Prostate gland (tissue), 2 donors: ENCODE results near the gene CDH13. TPM values are rescaled to one million over a fixed set of nuclear protein-coding genes. Genes with fewer than 3 reads are reported as not detected.

Experiments used
- DNase-seq: peaks from one replicate; pipeline ENCODE4 v3.0.0-alpha.2; 2019; ENCODE audit warnings: low spot score
- H3K27ac ChIP-seq, 2 donors: fragments of 200-600 bp; sonication (generic); 2 replicates each; pipeline ENCODE4 v1.5.1; 2017 to 2019
- H3K27me3 ChIP-seq: fragments of 200-600 bp; sonication (generic); replicated peaks from 2 replicates; pipeline ENCODE4 v1.5.1; 2019; ENCODE audit not compliant: insufficient read depth
- H3K36me3 ChIP-seq, 2 donors: fragments of 200-600 bp; sonication (generic); 1 replicate in 1 of 2; 2 replicates in 1 of 2; pipeline versions ENCODE4 v1.5.1 to v1.8.1; 2017 to 2019
- H3K4me1 ChIP-seq: fragments of 200-600 bp; sonication (generic); replicated peaks from 2 replicates; pipeline ENCODE4 v1.5.1; 2019
- H3K4me3 ChIP-seq, 2 donors: fragments of 200-600 bp; sonication (generic); 2 replicates each; pipeline ENCODE4 v1.5.1; 2017 to 2019
- H3K9me3 ChIP-seq: fragments of 200-600 bp; sonication (generic); 2 replicates; pipeline ENCODE4 v1.5.1; 2017
- CTCF ChIP-seq, 4 experiments: fragments of 200-600 bp in 2 of 4; fragments of 450-650 bp in 2 of 4; sonication (generic) in 2 of 4; IDR thresholded peaks; 1 replicate in 3 of 4; 2 replicates in 1 of 4; pipeline ENCODE4 v1.5.1; 2016 to 2019; ENCODE audit warnings: antibody characterized with exemption in 4 of 4, mild to moderate bottlenecking in 2 of 4, moderate library complexity in 2 of 4
- POLR2A ChIP-seq: fragments of 450-650 bp; IDR thresholded peaks from one replicate; pipeline ENCODE4 v1.6.1; 2016; ENCODE audit warnings: antibody characterized with exemption, mild to moderate bottlenecking
- POLR2AphosphoS5 ChIP-seq: sonication (generic); formaldehyde crosslinking; IDR thresholded peaks from one replicate; pipeline ENCODE4 v1.6.1; 2017; ENCODE audit warnings: antibody characterized with exemption
- WGBS: methylation state at CpG from one replicate; pipeline ENCODE4 v1.1.5; 2018; 5-methylcytosine and 5-hydroxymethylcytosine counted together
- intact Hi-C: fragments of 100-400 bp; cut with DNase I; formaldehyde crosslinking; loops from one replicate; pipeline ENCODE4 v1.14.2; 2022
- total RNA-seq, 2 donors: library from RNA; depleted of rRNA; stranded (reverse); fragments of >200 nt; gene quantifications; one replicate each; pipeline ENCODE4 v1.1.0, GENCODE V29; 2016

The CDH13 gene
- total RNA-seq, 2 donors from 2014 or later, result 20.6 to 23.0 TPM

- 92% methylated on average over 2 of the region's 2 CpGs for WGBS
- no peak overlapping the region for H3K4me3 ChIP-seq
- intact Hi-C loops, result no loop called here
- no peak overlapping the region for H3K27ac ChIP-seq
- H3K4me1 ChIP-seq, result no peaks in the 10 kb centered on the region
- no peak for TF ChIP-seq POLR2AphosphoS5
- TF ChIP-seq CTCF (IDR thresholded peaks at IDR 0.05), result no peak
- TF ChIP-seq POLR2A, result no peak
- H3K27me3 ChIP-seq, result no peaks in the 10 kb centered on the region
- no peaks in the 10 kb centered on the region for H3K36me3 ChIP-seq
- no peak for DNase-seq
- H3K9me3 ChIP-seq, result no peaks in the 10 kb centered on the region
These were observed 411.1 kb downstream of the CDH13 start for GRCh38 chr16:83037884-83038283.

- Histone ChIP-seq H3K27me3 (no peaks in the 10 kb centered on the region), H3K36me3 (no peaks in the 10 kb centered on the region), H3K9me3 (no peaks in the 10 kb centered on the region), H3K4me1 (no peaks in the 10 kb centered on the region), H3K27ac (no peak overlapping the region), H3K4me3 (no peak overlapping the region)
- WGBS, result 88% methylated on average over 4 of the region's 4 CpGs
- no peak for DNase-seq
- TF ChIP-seq POLR2A (no peak), CTCF (IDR thresholded peaks at IDR 0.05) (no peak), POLR2AphosphoS5 (no peak)
- intact Hi-C loops, result no loop called here
These were observed 413.4 kb downstream of the CDH13 start for GRCh38 chr16:83040174-83040573.

DNA sequence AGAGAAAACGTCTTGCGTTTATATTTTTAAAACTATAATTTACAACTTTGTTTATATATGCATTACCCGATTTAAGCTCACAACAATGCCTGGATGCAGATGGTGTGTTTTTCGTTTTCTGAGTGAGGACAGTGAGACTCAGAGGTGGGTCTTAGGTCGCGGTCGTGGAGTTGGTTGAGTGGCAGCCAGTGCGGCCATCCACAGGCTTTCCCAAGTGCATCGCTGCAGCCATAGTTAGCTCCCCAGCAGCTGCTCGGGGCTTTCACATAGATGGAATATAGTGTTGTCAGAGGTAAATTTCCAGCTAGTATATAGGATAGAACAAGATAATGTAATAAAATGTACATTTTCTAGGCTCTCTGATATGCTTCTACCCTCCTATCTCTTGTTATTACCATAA is 417.8 kb downstream of the CDH13 start:
- 72% methylated on average over 10 of the region's 10 CpGs for WGBS
- no peaks in the 10 kb centered on the region for H3K27me3 ChIP-seq
- intact Hi-C loops, result no loop called here
- no peak overlapping the region for H3K4me3 ChIP-seq
- TF ChIP-seq POLR2A, result no peak
- no peak for TF ChIP-seq POLR2AphosphoS5
- no peak for TF ChIP-seq CTCF (IDR thresholded peaks at IDR 0.05)
- no peak for DNase-seq
- no peaks in the 10 kb centered on the region for H3K9me3 ChIP-seq
- no peaks in the 10 kb centered on the region for H3K36me3 ChIP-seq
- no peak overlapping the region for H3K27ac ChIP-seq
- H3K4me1 ChIP-seq, result no peaks in the 10 kb centered on the region

DNA sequence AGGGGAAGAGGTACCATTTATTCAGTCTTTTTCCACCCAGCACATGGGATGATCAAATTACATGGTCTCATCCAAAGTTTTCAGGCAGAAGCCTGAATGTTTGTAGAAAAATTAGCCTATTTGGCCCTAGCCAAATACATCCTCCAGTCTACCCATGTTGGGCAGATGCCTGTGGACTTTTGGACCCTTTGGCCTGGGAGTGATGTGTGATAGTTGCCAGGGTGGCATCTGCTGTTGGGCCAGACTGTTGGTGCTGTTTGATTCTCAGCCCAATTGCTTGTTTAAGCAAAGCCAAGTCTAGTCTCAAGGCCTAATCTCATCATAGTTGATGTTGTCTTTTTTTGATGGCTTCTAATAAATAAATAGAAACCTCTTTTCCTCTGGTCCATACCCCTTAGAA is 419.0 kb downstream of the CDH13 start:
- no peaks in the 10 kb centered on the region for H3K27me3 ChIP-seq
- intact Hi-C loops, result no loop called here
- DNase-seq, result no peak
- H3K4me1 ChIP-seq, result no peaks in the 10 kb centered on the region
- H3K27ac ChIP-seq, result no peak overlapping the region
- H3K9me3 ChIP-seq, result no peaks in the 10 kb centered on the region
- H3K36me3 ChIP-seq, result no peaks in the 10 kb centered on the region
- TF ChIP-seq POLR2AphosphoS5 (no peak), CTCF (IDR thresholded peaks at IDR 0.05) (no peak), POLR2A (no peak)
- H3K4me3 ChIP-seq, result no peak overlapping the region

DNA sequence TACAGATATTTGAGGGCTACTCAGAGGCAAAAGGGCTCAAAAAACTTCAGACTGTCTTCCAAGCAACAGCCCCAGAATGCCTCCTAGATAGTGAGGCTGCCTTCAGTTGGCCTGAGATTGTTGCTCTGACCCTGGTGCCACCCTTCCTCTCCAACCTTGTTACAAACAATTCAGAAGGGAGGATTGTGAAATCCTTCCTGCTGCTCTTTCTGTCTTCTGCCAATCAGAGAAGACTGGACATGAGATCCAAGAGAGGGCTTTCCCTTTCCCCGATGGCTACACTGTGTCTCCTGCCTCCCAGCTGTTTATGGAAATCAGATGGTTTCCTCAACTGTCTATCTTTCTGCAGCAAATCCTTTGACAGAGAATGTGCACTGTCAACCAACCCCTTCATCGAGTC is 419.9 kb downstream of the CDH13 start:
- no peak overlapping the region for H3K27ac ChIP-seq
- H3K27me3 ChIP-seq, result no peaks in the 10 kb centered on the region
- no peaks in the 10 kb centered on the region for H3K9me3 ChIP-seq
- no peak overlapping the region for H3K4me3 ChIP-seq
- no peak for DNase-seq
- 14% methylated on average over 2 of the region's 2 CpGs for WGBS
- intact Hi-C loops, result no loop called here
- no peak for TF ChIP-seq CTCF (IDR thresholded peaks at IDR 0.05)
- TF ChIP-seq POLR2A, result no peak
- no peak for TF ChIP-seq POLR2AphosphoS5
- no peaks in the 10 kb centered on the region for H3K36me3 ChIP-seq
- H3K4me1 ChIP-seq, result no peaks in the 10 kb centered on the region
